K562 (cell line): ENCODE data around the gene OXA1L. TPM values are rescaled to one million over a fixed set of nuclear protein-coding genes. Genes with fewer than 3 reads are reported as not detected.

ENCODE experiments used
- CBFB ChIP-seq: sonication (generic); formaldehyde crosslinking; IDR thresholded peaks from 2 replicates; pipeline ENCODE4 v1.4.0; 2020; ENCODE audit warnings: mild to moderate bottlenecking, missing genetic modification reagents
- E2F6 ChIP-seq, 2 experiments: IDR thresholded peaks; 2 replicates each; pipeline ENCODE4 v1.6.1; 2011; ENCODE audit warnings: borderline replicate concordance in 1 of 2, control low read depth in 1 of 2, low read depth in 1 of 2, low read length in 1 of 2, mild to moderate bottlenecking in 1 of 2, mixed read lengths in 1 of 2, moderate library complexity in 1 of 2; ENCODE audit not compliant: insufficient read depth in 1 of 2, insufficient read length in 1 of 2, poor library complexity in 1 of 2, severe bottlenecking in 1 of 2; ENCODE audit errors: extremely low read depth in 1 of 2
- ELF2 ChIP-seq: fragments of 250-450 bp; sonication (Bioruptor Pico); IDR thresholded peaks from 2 replicates; pipeline ENCODE4 v1.5.0; 2021; ENCODE audit warnings: mild to moderate bottlenecking
- ETS2 ChIP-seq: IDR thresholded peaks from 2 replicates; pipeline ENCODE4 v1.6.1; 2016; ENCODE audit warnings: borderline replicate concordance, missing genetic modification characterization, mild to moderate bottlenecking, moderate library complexity, missing compliant biosample characterization; ENCODE audit not compliant: poor library complexity, severe bottlenecking
- FOSL1 ChIP-seq: fragments of 200-800 bp; sonication (Bioruptor generic); conservative IDR thresholded peaks from 2 replicates; pipeline ENCODE4 v1.6.1; 2016; ENCODE audit warnings: missing genetic modification characterization, missing compliant biosample characterization
- FOXP1 ChIP-seq: sonication (generic); formaldehyde crosslinking; IDR thresholded peaks from 2 replicates; pipeline ENCODE4 v1.8.0; 2022; ENCODE audit warnings: mild to moderate bottlenecking, missing genetic modification reagents
- HDAC2 ChIP-seq: fragments of 450-650 bp; IDR thresholded peaks from 2 replicates; pipeline ENCODE4 v1.6.1; 2016; ENCODE audit warnings: mild to moderate bottlenecking
- JUND ChIP-seq, 2 experiments: IDR thresholded peaks; 2 replicates in 1 of 2; 3 replicates in 1 of 2; pipeline ENCODE4 v1.6.1; 2011; ENCODE audit warnings: borderline replicate concordance in 2 of 2, low read depth in 2 of 2, low read length in 2 of 2, improper control_type of control experiment in 1 of 2, missing biosample characterization in 1 of 2, missing genetic modification characterization in 1 of 2, missing genetic modification reagents in 1 of 2
- KLF16 ChIP-seq: IDR thresholded peaks from 2 replicates; pipeline ENCODE4 v1.6.1; 2016; ENCODE audit warnings: antibody characterized with exemption
- MTA1 ChIP-seq: fragments of 450-650 bp; IDR thresholded peaks from 2 replicates; pipeline ENCODE4 v1.6.1; 2017; ENCODE audit warnings: borderline replicate concordance
- NFIC ChIP-seq: fragments of 450-650 bp; IDR thresholded peaks from 2 replicates; pipeline ENCODE4 v1.6.1; 2017; ENCODE audit warnings: mild to moderate bottlenecking, inconsistent platforms
- PREB ChIP-seq: sonication (generic); formaldehyde crosslinking; IDR thresholded peaks from 2 replicates; pipeline ENCODE4 v1.8.1; 2023; ENCODE audit warnings: mild to moderate bottlenecking, missing genetic modification reagents
- RBFOX2 ChIP-seq: fragments of 200-400 bp; formaldehyde crosslinking; IDR thresholded peaks from 2 replicates; pipeline ENCODE4 v1.6.1; 2017; ENCODE audit warnings: low read depth, mild to moderate bottlenecking, low read length, moderate library complexity
- SIN3B ChIP-seq: fragments of 450-650 bp; IDR thresholded peaks from 2 replicates; pipeline ENCODE4 v1.6.1; 2017; ENCODE audit warnings: low read depth, mild to moderate bottlenecking, moderate library complexity
- SUPT5H ChIP-seq: fragments of 450-650 bp; IDR thresholded peaks from 2 replicates; pipeline ENCODE4 v1.6.1; 2016
- ZBTB5 ChIP-seq: fragments of 450-650 bp; IDR thresholded peaks from 2 replicates; pipeline ENCODE4 v1.6.1; 2017; ENCODE audit warnings: antibody characterized with exemption
- ZHX1 ChIP-seq: fragments of 150-350 bp; conservative IDR thresholded peaks from 2 replicates; pipeline ENCODE4 v1.6.1; 2014; ENCODE audit warnings: low read length
- ZNF263 ChIP-seq: sonication (generic); formaldehyde crosslinking; IDR thresholded peaks from 2 replicates; pipeline ENCODE4 v1.8.0; 2022; ENCODE audit warnings: mild to moderate bottlenecking, missing genetic modification reagents, borderline replicate concordance
- ZNF354B ChIP-seq: fragments of 250-450 bp; sonication (Bioruptor Pico); IDR thresholded peaks from 2 replicates; pipeline ENCODE4 v1.4.0; 2020
- polyA plus RNA-seq, 8 experiments: library from polyadenylated mRNA; depleted of rRNA in 4 of 8; stranded (reverse) in 5 of 8; unstranded in 3 of 8; fragments of >200 nt; fragmentation: Nextera tagmentation in 2 of 8; fragmentation: Illumina TruSeq in 1 of 8; extraction: Ambion mirVana in 2 of 8; extraction: Trizol in 1 of 8; gene quantifications; 2 replicates each; pipeline versions ENCODE4 v1.2.1 to v1.2.3, GENCODE V29; 2011 to 2014; ENCODE audit warnings: inconsistent platforms in 1 of 8, missing spikeins in 1 of 8
- total RNA-seq, 7 experiments: library from RNA; depleted of rRNA in 6 of 7; stranded (reverse); fragments of >200 nt in 6 of 7; fragmentation: Illumina TruSeq in 2 of 7; extraction: Trizol in 2 of 7; gene quantifications; 2 replicates each; pipeline versions ENCODE4 v1.2.1 to v1.2.3, GENCODE V29; 2011 to 2021; ENCODE audit warnings: low replicate concordance in 1 of 7

OXA1L gene
- total and polyA plus RNA-seq, 9 of the 15 experiments (the other 6 are each of a cell fraction or from before 2014, with no cell fraction given) = 100 to 204 (median 145) TPM

- peak; percentile 82 to 94 for TF ChIP-seq E2F6 (IDR thresholded peaks at IDR 0.05; ENCODE audit: borderline replicate concordance in 1 of 2, extremely low read depth in 1 of 2, insufficient read depth in 1 of 2, insufficient read length in 1 of 2, low read depth in 1 of 2, low read length in 1 of 2, poor library complexity in 1 of 2, severe bottlenecking in 1 of 2)
- peak; percentile 94 for TF ChIP-seq SUPT5H
- peak; percentile 68; the same call in 1 of the 2 replicates for TF ChIP-seq FOXP1 (CRISPR knock-in tag)
- TF ChIP-seq JUND (IDR thresholded peaks at IDR 0.05; ENCODE audit: borderline replicate concordance, low read depth, low read length) = peak; percentile 42; the same call in 1 of the 2 replicates
- TF ChIP-seq JUND (tag; IDR thresholded peaks at IDR 0.05; ENCODE audit: borderline replicate concordance, low read depth, low read length) = 0 out of 3 replicates have a peak, but pooled peaks have one; percentile 23
- peak; percentile 94 for TF ChIP-seq RBFOX2
- no peak for TF ChIP-seq FOSL1 (tag)
- peak; percentile 49; the same call in 1 of the 2 replicates for TF ChIP-seq HDAC2
- TF ChIP-seq ELF2 (CRISPR knock-in tag) = 0 out of 2 replicates have a peak, but pooled peaks have one; percentile 69
- no peak for TF ChIP-seq KLF16
- peak; percentile 96 for TF ChIP-seq NFIC
- no peak for TF ChIP-seq ZBTB5
- peak; percentile 55 for TF ChIP-seq ZHX1
- peak; percentile 79 for TF ChIP-seq CBFB
- TF ChIP-seq ZNF354B (CRISPR knock-in tag) = no peak
- peak; percentile 77 for TF ChIP-seq SIN3B
- TF ChIP-seq PREB = no peak
- TF ChIP-seq MTA1 = no peak
- TF ChIP-seq ZNF263 (CRISPR knock-in tag) = peak; percentile 63; the same call in 1 of the 2 replicates
- TF ChIP-seq ETS2 (tag) = no peak
Measured at GRCh38 chr14:22766457-22767322, at the start of gene OXA1L (continued).
